ENCODE measurements around the gene TFAP2C.

The TFAP2C gene

DNA sequence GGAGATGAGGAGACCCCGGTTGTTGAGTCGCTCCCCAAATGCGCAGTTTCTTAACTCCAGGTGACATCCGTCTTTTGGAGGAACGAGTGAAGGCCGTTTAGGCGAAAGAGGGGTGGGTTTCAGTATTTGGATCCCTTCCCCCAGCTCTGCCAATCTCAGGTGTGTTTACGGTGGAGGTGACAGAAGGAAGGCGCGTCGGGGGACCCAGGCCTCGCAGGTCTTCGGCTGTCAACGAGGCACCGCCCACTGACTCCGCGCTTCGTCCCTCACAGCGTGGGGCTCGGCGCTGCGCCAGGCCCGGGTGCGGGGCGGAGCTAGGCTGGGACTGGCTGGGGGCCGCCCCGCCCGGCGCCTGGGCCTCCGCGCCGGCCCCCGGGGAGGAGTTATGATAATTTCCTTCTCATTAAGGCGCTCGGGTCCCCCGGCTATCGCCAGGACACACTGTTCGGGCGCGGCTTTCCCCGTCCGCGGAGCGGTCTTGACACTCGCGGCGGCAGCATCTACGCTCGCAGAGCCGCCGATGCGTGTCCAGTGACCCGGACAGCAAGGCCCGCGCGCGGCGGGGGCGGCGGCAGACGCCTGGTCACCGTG is at the start of gene TFAP2C:
TFAP2C (plus strand) TSS at position 434 of the 591 bp plus-strand sequence. CDS start 239 bp downstream, outside the sequence.
- DNase-seq (ENCODE audit: low read depth), result no peak

DNA sequence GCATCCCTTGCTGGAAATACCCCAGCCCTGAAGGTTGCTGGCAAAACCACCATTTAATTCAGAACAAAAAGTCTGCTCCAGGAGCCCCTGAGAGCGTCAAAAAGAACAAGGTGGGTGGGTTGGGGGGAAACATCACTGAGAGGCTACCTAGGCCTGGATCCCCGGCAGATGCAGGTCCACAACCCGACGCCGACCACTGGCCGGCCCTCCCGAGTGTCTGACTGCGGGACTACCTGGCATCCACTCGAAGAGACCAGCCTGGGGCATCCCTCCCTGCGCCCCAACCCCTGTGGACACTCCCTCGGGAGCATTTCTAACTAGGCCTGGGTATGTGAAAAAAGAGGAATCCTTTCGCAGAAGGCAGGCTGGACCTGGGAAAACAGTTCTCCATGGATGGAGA is 48.9 kb upstream of the TFAP2C start:
- no peak for DNase-seq (ENCODE audit: low read depth)

DNA sequence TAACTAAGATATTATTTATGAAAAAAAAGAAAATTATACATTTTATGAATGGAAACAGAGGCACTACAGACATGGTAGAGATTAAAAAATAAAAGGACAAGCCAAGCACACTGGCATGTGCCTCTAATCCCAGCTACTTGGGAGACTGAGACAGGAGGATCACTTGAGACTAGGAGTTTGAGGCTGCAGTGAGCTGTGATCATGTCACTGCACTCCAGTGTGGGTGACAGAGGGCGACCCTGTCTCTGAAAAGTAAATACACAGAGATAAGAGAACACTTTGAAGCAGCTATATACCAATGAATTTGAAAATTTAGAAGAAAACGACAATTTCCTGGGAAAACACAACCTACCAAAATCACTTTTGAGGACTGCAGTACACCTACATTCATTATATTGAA is 47.4 kb upstream of the TFAP2C start:
- no peak for DNase-seq (ENCODE audit: low read depth)

DNA sequence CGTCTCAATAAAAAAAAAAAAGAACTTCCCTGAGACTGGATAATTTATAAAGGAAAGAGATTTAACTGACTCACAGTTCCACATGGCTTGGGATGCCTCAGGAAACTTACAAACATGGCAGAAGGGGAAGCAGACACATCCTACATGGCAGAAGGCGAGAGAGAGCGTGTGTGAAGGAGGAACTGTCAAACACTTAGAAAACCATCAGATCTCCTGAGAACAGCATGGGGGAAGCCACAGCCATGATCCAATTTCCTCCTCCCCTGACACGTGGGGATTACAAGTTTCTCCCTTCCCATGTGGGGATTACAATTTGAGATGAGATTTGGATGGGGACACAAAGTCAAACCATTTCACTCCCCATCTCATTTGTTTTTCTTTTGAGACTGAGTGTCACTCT is 46.6 kb upstream of the TFAP2C start:
- DNase-seq (ENCODE audit: low read depth), result no peak

DNA sequence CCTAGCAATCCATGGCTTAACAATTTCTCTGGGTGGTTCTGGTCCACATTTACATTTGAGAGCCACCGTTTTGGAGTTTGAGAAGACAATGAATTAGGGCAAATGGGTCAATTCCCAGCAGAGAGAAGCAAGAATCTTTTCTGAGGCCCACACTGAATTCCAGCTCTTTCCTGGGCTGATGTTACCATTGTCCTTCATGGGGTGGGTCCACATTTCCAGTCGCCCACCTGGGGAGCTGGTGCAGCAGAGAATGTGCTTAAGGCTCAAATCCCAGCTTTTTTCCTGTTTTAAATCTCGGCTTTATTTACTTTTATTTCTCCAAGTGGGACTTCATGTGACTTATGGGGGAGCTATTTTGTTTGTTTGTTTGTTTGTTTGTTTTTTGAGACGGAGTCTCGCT is 44.2 kb upstream of the TFAP2C start:
- DNase-seq (ENCODE audit: low read depth), result no peak

DNA sequence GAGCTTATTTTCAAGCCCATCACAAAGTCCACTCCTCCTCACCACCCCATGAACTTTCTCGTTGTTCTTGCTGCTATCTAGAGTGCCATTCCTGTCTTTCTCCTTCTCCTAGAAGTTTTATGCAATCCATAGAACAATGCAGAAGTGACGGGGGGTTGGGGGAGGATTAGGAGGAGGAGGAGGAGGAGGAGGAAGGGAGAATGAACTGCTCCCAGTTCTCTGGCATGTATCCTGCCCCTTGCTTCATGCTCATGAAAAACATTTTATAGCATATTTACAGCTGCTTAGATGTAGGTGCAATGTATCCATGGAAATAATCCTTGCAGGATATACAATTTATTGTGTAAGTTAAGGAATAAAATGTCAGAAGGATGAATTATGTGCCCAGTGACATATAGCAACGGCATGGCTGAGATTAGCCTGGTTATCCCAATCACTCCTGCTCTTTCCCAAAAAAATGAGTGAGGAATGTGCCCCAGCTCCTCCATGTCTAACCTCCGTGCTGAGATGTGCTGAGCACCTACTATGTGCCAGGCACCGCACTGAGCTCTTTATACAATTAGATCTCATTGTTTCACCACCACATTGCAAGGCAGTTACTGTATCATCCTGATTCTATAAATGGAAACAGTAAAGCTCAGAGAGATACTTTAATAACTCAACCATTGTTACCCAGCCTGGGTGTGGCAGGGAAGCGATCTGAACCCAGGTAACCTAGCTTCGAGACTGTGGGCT is 41.6 kb upstream of the TFAP2C start:
- DNase-seq (ENCODE audit: low read depth), result no peak

DNA sequence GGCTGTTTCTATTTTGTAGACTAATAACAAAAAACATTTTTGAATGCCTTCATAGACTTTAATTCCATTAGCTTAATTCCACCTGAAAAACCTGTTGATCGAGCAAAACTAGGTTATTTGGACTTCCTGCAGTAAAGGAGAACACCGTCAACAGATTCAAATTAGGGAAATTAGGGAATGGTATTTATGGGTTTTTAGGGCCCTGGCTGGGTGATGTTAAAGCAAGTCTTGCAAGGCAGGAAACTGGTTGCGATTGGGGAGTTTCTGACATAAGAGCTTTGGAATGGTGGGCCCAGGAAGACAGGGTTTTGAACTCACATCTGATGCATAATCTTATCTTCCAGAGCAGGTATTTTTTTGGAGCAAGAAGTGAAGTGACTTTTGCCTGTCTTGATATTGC is 40.1 kb upstream of the TFAP2C start:
- no peak for DNase-seq (ENCODE audit: low read depth)

DNA sequence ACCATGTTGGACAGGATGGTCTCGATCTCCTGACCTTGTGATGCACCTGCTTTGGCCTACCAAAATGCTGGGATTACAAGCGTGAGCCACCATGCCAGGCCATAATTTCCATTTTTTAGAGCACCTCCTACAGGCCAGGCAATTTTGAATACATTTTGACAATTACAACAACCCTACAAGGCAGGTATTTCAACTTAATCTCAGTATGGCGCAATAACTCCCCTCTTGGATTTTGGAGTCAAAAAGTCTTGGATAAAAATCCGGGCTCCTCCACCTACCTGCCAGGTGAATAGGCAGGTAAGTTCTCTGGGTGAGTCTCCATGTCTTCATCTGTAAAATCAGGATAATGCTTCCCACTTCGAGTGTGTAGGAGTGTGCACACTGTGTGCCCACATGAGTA is 39.5 kb upstream of the TFAP2C start:
- DNase-seq (ENCODE audit: low read depth), result no peak

DNA sequence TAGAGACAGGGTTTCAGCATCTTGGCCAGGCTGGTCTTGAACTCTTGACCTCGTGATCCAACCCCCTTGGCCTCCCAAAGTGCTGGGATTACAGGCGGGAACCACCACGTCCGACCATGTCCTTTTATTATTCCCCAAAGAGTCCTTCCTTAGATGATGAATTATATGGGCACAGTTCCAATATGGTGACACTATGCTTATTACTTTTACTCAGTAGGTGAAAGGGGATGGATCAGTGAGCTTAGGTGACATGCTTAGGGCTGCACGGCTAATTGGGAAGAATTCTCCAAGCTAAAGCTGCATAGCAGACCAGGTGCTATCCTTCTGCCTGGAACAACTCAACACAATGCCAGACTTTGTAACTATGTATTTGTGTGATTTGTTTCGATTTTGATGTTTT is 38.2 kb upstream of the TFAP2C start:
- no peak for DNase-seq (ENCODE audit: low read depth)

DNA sequence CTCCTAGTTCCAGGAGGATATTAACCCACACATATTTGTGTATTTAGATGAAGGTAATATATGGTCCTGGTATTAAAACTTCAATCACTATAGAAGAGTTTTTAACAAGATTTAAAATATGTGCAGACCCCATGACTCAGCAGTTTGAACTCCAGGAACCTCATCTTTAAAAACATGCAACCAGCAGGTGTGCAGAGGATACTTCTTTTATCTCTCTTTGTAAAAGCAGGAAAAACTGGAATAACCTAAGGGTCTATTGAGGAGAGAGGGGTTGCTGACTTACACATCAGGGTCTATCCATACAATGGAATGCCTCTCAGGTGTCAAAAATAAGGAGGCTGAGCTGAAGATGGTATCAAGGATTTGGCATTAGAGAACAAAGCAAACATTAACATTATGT is 36.9 kb upstream of the TFAP2C start:
- no peak for DNase-seq (ENCODE audit: low read depth)

DNA sequence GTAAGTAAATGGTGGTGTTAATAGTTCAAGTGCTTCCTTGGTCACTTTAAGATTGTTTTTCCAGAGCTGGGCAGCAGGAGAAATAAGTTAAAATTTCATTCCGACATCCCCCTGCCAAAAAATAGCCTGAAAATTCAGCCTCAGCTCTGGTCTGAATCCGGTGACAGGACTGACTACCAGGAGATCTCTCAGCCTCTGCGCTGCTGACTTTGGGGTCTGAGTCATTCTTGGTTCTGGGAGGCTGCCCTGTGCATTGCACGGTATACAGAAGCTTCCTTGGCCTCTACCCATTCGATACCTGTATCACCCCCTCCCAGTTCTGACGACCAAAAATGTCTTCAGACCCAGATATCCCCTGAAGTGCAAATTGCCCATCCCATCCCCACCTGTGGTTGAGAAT is 36.3 kb upstream of the TFAP2C start:
- no peak for DNase-seq (ENCODE audit: low read depth)

DNA sequence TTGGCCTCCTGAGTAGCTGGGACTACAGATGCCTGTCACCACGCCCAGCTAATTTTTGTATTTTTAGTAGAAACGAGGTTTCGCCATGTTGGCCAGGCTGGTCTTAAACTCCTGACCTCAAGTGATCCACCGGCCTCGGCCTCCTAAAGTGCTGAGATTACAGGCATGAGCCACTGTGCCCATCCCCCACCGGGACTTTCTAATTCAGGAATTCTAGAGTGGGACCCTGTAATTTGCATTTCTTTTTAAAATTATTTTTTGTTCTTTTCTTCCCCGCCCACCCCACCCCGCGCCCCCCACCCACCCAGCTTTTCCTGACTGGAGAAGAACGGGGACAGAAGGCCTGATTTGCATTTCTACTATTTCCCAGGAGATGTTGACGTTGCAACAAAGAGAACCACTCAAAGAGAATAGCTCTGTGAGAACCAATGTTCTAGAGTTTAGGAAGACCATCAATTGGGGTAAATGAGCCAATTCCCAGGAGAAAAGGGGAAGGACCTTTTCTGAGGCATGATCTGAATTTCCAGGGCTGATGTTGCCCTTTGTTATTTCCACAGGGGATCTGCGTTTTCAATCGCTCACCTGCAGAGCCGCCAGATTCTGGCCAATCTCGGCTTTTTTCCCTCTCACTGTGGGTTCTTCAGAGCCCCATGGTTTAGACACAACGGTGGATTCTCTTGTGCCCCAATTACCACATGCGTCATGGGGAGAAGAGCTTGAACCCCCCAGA is 33.2 kb upstream of the TFAP2C start:
- no peak for DNase-seq (ENCODE audit: low read depth)

DNA sequence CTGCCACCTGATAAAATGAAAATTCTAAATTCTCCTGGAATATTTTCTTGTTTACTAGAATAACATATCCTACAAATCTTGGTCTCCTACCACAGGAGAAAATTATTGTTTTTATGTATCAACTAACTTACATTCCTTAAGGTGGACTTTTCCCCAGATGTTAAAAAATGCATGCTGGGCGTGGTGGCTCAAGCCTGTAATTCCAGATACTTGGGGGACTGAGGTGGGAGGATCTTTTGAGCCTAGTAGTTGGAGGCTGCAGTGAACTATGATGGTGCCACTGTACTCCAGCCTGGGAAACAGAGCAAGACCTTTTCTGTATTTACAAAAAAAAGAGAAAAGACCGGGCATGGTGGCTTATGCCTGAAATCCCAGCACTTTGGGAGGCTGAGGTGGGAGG is 27.9 kb upstream of the TFAP2C start:
- no peak for DNase-seq (ENCODE audit: low read depth)

DNA sequence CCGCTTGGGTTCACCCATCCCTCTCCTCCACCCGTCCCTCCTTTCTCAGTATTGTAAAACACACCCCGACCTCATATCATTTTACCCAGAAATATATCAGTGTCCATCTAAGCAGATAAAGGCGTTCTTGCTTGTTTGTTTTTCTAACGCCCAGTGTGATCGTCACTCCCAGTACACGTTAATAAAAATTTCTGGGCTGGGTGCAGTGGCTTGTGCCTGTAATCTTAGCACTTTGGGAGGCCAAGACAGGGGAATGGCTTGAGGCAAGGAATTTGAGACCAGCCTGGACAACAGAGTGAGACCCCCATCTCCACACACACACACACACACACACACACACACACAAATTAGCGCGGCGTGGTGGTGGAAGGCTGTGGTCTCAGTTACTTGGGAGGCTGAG is 24.4 kb upstream of the TFAP2C start:
- DNase-seq (ENCODE audit: low read depth), result no peak

DNA sequence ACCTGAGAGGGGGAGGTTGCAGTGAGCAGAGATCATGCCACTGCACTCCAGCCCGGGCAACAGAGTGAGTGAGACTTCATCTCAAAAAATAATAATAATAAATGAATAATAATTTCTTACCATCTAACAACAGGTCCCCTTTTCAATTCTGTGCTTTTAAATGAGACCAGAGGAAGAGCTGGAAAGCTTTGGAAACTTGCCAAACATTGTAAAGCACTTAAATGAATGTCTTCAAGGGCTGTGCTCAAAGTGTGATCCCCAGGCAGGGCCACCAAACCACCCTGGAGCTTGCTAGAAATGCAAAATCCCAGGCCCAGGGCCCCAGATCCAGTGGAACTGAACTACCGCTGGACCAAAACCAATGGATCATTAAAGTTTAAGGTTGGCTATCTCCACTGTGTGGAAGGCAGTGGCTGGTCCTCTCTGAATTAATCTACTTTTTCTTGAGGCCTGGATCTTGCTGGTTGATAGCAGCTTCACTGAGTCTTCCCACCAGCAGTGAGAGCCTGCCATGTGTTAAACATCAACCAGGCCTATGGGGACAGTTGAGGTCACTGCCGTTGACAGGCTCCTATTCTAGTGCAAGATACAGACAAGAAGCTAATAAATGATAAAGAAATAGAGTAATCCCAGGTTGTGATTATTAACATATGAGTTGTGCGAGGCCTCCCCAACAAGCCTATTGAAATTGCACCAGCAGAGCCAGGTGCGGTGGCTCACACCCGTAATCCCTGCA is 23.7 kb upstream of the TFAP2C start:
- DNase-seq (ENCODE audit: low read depth), result no peak

DNA sequence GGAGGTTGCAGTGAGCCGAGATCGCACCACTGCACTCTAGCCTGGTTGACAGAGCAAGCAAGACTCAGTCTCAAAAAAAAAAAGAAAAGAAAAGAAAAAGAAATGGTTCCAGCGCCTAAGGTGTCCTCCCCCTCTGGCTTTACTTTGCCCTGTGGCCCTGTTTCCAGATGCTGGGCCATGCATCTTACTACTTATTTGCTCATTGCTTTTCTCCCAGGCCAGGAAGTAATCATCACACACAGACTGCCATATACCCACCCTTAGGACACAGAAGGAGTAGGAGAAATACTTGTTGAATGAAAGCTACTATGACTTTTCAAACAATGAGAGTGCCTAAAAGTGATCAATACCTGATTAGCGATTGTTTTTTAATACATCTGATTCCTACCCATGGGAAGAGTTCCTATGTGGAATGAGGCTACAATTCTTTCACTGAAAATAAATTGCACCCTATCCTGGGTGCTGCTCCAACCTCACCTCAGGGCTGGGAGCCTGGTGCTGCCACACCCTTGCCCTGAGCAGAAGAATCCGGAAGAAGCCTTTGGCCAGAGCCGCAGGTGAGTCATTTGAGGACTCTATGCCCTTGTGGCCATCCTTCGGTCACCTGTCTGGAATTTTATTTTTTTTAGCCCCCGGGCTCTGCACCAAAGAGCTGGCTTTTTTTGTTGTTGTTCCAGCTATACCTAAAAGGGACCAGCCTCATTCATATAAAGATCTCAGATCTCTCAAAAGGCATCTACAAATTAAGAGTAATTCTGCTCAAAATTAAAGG is 22.7 kb upstream of the TFAP2C start:
- DNase-seq (ENCODE audit: low read depth), result no peak

DNA sequence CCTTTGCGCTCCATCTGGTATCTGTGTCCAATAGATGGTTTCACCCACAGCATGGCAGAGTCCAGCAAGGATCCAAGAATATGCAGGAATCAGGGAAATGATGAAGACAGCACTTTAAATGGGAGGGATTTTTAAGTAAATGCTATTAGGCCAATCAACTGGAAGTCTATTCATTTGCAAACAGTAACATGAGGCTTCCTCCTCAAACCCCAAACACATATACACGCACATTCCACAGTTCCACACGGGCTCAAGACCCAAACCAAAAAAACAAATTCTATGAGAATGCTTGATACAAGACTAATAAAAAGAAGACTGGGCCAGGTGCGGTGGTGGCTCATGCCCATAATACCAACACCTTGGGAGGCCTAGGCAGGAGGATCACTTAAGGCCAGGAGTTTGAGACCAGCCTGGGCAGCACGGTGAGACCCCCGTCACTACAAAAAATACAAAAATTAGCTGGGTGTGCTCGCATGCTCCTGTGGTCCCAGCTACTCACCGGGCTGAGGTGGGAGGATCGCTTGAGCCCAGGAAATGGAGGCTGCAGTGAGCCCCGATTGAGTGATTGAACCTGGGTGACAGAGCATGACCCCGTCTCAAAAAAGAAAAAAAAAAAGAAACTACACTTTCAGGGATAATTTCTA is 21.9 kb upstream of the TFAP2C start:
- DNase-seq (ENCODE audit: low read depth), result no peak

DNA sequence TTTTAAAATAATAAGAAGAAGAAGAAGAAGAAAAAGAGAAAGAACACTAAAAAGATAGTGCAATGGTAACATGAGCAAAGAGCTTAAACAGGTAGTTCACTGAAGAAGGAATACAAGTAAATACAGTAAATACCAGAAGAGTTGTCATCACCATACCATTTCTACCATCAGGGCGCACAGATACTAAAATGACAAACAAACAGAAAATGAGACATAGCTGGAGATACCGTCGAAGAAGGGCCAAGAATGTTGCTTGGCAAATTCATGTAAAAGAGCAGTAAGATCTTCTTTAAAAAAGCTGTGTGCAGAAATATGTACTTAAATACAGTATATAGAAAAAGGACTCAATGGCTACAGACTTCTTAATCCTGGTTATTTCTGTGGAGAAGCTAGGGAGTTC is 20.7 kb upstream of the TFAP2C start:
- no peak for DNase-seq (ENCODE audit: low read depth)

DNA sequence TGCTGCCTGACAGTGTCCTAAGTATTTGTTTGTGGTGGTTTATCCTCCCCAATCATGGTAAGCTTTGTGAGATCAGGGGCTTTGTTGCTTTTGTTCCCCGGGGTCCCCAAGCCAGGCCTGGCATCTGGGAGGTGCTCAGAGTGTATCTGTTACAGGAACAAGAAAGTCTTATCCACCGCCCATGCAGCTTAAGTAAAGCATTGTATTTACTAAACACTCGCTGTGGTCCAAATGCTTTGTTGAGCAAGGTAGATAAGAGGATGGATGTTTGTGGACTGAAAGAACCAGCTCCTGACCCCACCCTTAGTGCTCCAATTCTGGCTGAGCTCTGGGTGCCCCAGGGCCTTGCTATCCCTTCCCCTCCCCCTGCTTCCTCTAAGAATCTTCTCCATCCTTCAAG is 19.8 kb upstream of the TFAP2C start:
- DNase-seq (ENCODE audit: low read depth), result no peak

DNA sequence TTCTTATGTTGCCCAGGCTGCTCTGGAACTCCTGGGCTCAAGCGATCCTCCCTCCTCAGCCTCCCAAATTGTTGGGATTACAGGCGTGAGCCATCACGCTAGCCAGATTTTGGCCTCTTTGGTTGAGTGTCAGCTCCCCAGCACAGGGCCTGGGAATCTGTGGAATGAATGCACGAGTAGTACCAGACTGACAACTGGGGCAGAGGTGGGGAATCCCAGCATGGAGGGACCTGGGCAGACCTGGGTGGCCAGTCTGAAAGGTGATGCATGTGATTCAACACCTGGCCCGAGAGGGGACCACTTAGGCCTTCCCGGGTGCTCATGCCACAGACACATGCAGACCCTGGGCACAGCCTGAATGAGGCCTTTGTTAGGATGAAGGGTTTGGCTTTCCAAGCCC is 19.0 kb upstream of the TFAP2C start:
- no peak for DNase-seq (ENCODE audit: low read depth)

DNA sequence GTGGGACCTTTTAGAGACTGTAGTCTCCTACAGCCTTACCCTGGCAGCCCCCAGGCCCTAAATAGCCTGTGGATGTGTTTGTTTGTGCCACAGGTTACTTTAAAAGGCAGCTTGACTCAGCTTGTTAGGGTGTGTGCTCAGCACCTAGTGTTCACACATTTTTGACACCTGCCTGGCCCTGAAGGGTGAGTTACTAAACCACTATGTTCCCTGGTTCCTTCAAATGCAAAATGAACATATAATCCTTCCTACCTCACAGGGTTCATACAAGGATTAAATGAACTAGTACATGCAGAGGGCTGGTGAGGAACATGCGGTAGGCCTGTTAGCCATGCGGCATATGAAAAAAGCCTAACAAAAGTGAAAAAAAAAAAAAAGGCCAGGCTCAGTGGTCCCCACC is 14.9 kb upstream of the TFAP2C start:
- DNase-seq (ENCODE audit: low read depth), result no peak

DNA sequence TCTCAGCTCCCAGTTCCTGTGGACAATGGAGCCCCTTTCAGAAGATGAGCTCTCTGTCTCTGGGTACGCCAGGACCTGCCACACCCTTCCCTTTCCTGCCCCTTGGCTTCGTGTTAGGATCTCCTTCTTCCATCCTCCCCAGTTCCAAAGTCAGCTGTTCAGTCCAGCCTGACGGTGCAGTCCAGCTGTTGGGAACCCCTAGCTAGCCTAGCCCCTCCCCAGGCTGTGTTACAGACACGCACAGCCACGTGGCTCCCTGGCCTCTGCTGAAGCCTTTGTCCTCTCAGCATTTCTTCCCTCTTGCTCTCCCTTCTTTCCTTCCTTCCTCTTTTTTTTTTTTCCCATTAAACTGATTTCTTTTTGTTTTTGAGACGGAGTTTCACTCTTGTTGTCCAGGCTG is 12.4 kb upstream of the TFAP2C start:
- no peak for DNase-seq (ENCODE audit: low read depth)
